Motor neuron (in vitro differentiated cells): ENCODE results near the gene ZNF521. TPM values are rescaled to one million over a fixed set of nuclear protein-coding genes. Genes with fewer than 3 reads are reported as not detected.

Experiments
- ATAC-seq, 8 experiments: fragments of 200-7000 bp; cut with Tn5 transposase; replicated peaks in 6 of 8; 2 replicates each; pipeline ENCODE4 v1.8.0; 2021; ENCODE audit warnings: mild to moderate bottlenecking in 8 of 8, moderate library complexity in 8 of 8
- H3K27ac ChIP-seq, 2 donors: fragments of 250-450 bp; sonication (Bioruptor Pico); 2 replicates each; pipeline ENCODE4 v1.9.0; 2021; ENCODE audit warnings: antibody characterized with exemption in 2 of 2, mild to moderate bottlenecking in 2 of 2, moderate library complexity in 1 of 2
- H3K4me1 ChIP-seq, 2 donors: fragments of 250-450 bp; sonication (Bioruptor Pico); replicated peaks in 1 of 2; 2 replicates each; pipeline ENCODE4 v1.6.1; 2021; ENCODE audit warnings: antibody characterized with exemption in 2 of 2, mild to moderate bottlenecking in 2 of 2, moderate library complexity in 1 of 2
- H3K4me3 ChIP-seq, 5 donors: fragments of 250-450 bp; sonication (Bioruptor Pico); 2 replicates each; pipeline ENCODE4 v1.9.0; 2021; ENCODE audit warnings: antibody characterized with exemption in 5 of 5, mild to moderate bottlenecking in 5 of 5, moderate library complexity in 4 of 5
- WGBS, 10 experiments: fragments of 450-650 bp; shearing (Covaris generic); methylation state at CpG; one replicate each; pipeline ENCODE4 v1.0.0; 2022; 5-methylcytosine and 5-hydroxymethylcytosine counted together
- in situ Hi-C, 9 experiments: fragments of 400-800 bp; cut with MboI; loops; one replicate each; pipeline ENCODE4 v1.15.0; 2021; ENCODE audit warnings: low sequenced_read_pairs in 9 of 9, low pct_unique_long_range_greater_than_20kb in 2 of 9; ENCODE audit not compliant: unreplicated experiment in 9 of 9
- total RNA-seq, 8 experiments: library from RNA; unstranded; fragments of 300-600 nt; gene quantifications; 2 replicates each; pipeline versions ENCODE4 v1.2.3 to v1.2.4, GENCODE V29; 2022

ZNF521 gene
- total RNA-seq, 8 experiments from 2014 or later, result 0.87 to 41.5 (median 28.5) TPM

GRCh38 chr18:25126751-25127150 lies 225.2 kb downstream of the ZNF521 start:
- Histone ChIP-seq H3K4me1 (peaks cover 4 to 7% of the 10 kb centered on the region in 2 donors), H3K27ac (no peak overlapping the region), H3K4me3 (no peak overlapping the region)
- peak in 1 of 8 experiments; percentile 29 for ATAC-seq
- WGBS, 10 experiments, result 83 to 100% (median 100%) methylated on average over 1 of the region's 1 CpG; no CpG with 5 or more reads in 3 of the 10 experiments
- in situ Hi-C loops, result no loop called here

GRCh38 chr18:25125680-25126079 lies 226.3 kb downstream of the ZNF521 start:
- no peak overlapping the region for H3K4me3 ChIP-seq
- WGBS, 10 experiments, result 38 to 100% (median 100%) methylated on average over 1 of the region's 1 CpG; no CpG with 5 or more reads in 2 of the 10 experiments
- ATAC-seq, result no peak
- peaks cover 4 to 7% of the 10 kb centered on the region in 2 donors for H3K4me1 ChIP-seq
- no peak overlapping the region for H3K27ac ChIP-seq
- in situ Hi-C loops, result no loop called here

- in situ Hi-C loops, result no loop called here
Measured at GRCh38 chr18:25123438-25124232, 228.3 kb downstream of the ZNF521 start.

GRCh38 chr18:25121442-25121841 lies 230.5 kb downstream of the ZNF521 start:
- in situ Hi-C loops, result no loop called here
- ATAC-seq, result no peak

More at GRCh38 chr18:25123438-25124232, 228.3 kb downstream of the ZNF521 start:
- H3K4me3 ChIP-seq, result no peak overlapping the region
- no peak overlapping the region for H3K27ac ChIP-seq
- ATAC-seq, result no peak
- H3K4me1 ChIP-seq, result peaks cover 4 to 7% of the 10 kb centered on the region in 2 donors
- WGBS, 10 experiments, result 73 to 100% (median 92%) methylated on average over 2 to 6 of the region's 6 CpGs

GRCh38 chr18:25113566-25113965 lies 238.4 kb downstream of the ZNF521 start:
- peak in 5 of 8 experiments; percentile 14 to 39 (median 25) for ATAC-seq
- in situ Hi-C loops, result no loop called here
- Histone ChIP-seq H3K27ac (peak overlapping the region in 1 of 2 donors; percentile 48), H3K4me3 (no peak overlapping the region), H3K4me1 (peaks cover 34 to 47% of the 10 kb centered on the region in 2 donors)
- WGBS, 10 experiments, result 57 to 93% (median 70%) methylated on average over 2 to 5 of the region's 6 CpGs; no CpG with 5 or more reads in 3 of the 10 experiments

More at GRCh38 chr18:25121442-25121841, 230.5 kb downstream of the ZNF521 start:
- peaks cover 4 to 7% of the 10 kb centered on the region in 2 donors for H3K4me1 ChIP-seq
- H3K4me3 ChIP-seq, result no peak overlapping the region
- no peak overlapping the region for H3K27ac ChIP-seq
- WGBS, 10 experiments, result 88 to 100% (median 100%) methylated on average over 1 to 2 of the region's 2 CpGs; no CpG with 5 or more reads in 3 of the 10 experiments

- Histone ChIP-seq H3K27ac (no peak overlapping the region), H3K4me1 (peaks cover 34 to 47% of the 10 kb centered on the region in 2 donors), H3K4me3 (no peak overlapping the region)
- in situ Hi-C loops, result no loop called here
- peak in 5 of 8 experiments; percentile 32 to 70 (median 57) for ATAC-seq
- WGBS, 10 experiments, result 68 to 100% (median 84%) methylated on average over 1 to 7 of the region's 7 CpGs; no CpG with 5 or more reads in 2 of the 10 experiments
Measured at GRCh38 chr18:25112821-25113434, 239.0 kb downstream of the ZNF521 start.

- Histone ChIP-seq H3K27ac (peak overlapping the region; percentile 11 to 77), H3K4me3 (no peak overlapping the region), H3K4me1 (peaks cover 34 to 47% of the 10 kb centered on the region in 2 donors)
- peak in 6 of 8 experiments; percentile 34 to 86 (median 57) for ATAC-seq
- WGBS, 10 experiments, result 0 to 91% (median 69%) methylated on average over 1 to 12 of the region's 13 CpGs
- in situ Hi-C loops, result no loop called here
Measured at GRCh38 chr18:25111377-25112288, 240.3 kb downstream of the ZNF521 start.

GRCh38 chr18:25109484-25109883 lies 242.5 kb downstream of the ZNF521 start:
- no peak for ATAC-seq
- in situ Hi-C loops, result no loop called here
- H3K4me3 ChIP-seq, result no peak overlapping the region

GRCh38 chr18:25103468-25104155 lies 248.4 kb downstream of the ZNF521 start:
- Histone ChIP-seq H3K4me1 (peaks cover 0 to 29% of the 10 kb centered on the region in 2 donors), H3K4me3 (no peak overlapping the region), H3K27ac (no peak overlapping the region)
- in situ Hi-C loops, result no loop called here
- ATAC-seq, result no peak
- 50 to 100% (median 100%) methylated on average over 1 to 2 of the region's 4 CpGs for WGBS, 10 experiments

More at GRCh38 chr18:25109484-25109883, 242.5 kb downstream of the ZNF521 start:
- H3K4me1 ChIP-seq, result peaks cover 27 to 35% of the 10 kb centered on the region in 2 donors
- 38 to 100% (median 73%) methylated on average over 2 to 3 of the region's 3 CpGs for WGBS, 10 experiments
- no peak overlapping the region for H3K27ac ChIP-seq

- ATAC-seq, result peak in 3 of 8 experiments; percentile 47 to 63 (median 56)
- in situ Hi-C loops, result no loop called here
- no peak overlapping the region for H3K4me3 ChIP-seq
- peaks cover 0 to 29% of the 10 kb centered on the region in 2 donors for H3K4me1 ChIP-seq
- 31 to 88% (median 73%) methylated on average over 1 to 2 of the region's 2 CpGs; no CpG with 5 or more reads in 4 of the 10 experiments for WGBS, 10 experiments
- no peak overlapping the region for H3K27ac ChIP-seq
Measured at GRCh38 chr18:25102662-25103061, 249.3 kb downstream of the ZNF521 start.

- Histone ChIP-seq H3K27ac (no peak overlapping the region), H3K4me1 (peaks cover 0 to 29% of the 10 kb centered on the region in 2 donors), H3K4me3 (no peak overlapping the region)
- 8 to 100% (median 62%) methylated on average over 1 to 3 of the region's 3 CpGs for WGBS, 10 experiments
- ATAC-seq, result peak in 2 of 8 experiments; percentile 17 to 55
- in situ Hi-C loops, result no loop called here
Measured at GRCh38 chr18:25100418-25100817, 251.5 kb downstream of the ZNF521 start.

- Histone ChIP-seq H3K4me1 (peaks cover 0 to 29% of the 10 kb centered on the region in 2 donors), H3K4me3 (no peak overlapping the region), H3K27ac (no peak overlapping the region)
- 0 to 100% (median 55%) methylated on average over 1 to 3 of the region's 3 CpGs for WGBS, 10 experiments
- peak in 2 of 8 experiments; percentile 44 to 71 for ATAC-seq
- in situ Hi-C loops, result no loop called here
Measured at GRCh38 chr18:25099895-25100294, 252.1 kb downstream of the ZNF521 start.
